HG02885 (cell line): ENCODE data around the gene UNCX.

ENCODE experiments used
- ATAC-seq: cut with Tn5 transposase; IDR thresholded peaks from one replicate; pipeline ENCODE4 v1.9.1; 2021; ENCODE audit warnings: mild to moderate bottlenecking; ENCODE audit not compliant: unreplicated experiment, poor library complexity

Gene UNCX

GRCh38 chr7:1230411-1231213 lies 2.1 kb upstream of the UNCX start:
- ATAC-seq = no peak

GRCh38 chr7:1231214-1232102 lies 1.2 kb upstream of the UNCX start:
- ATAC-seq = no peak

- ATAC-seq = no peak
These were observed 587 bp upstream of the UNCX start for GRCh38 chr7:1232103-1232466.

- no peak for ATAC-seq
These were observed 819 bp downstream of the UNCX start for GRCh38 chr7:1233333-1234048.

- ATAC-seq = no peak
These were observed 1.6 kb downstream of the UNCX start for GRCh38 chr7:1234049-1234880.

- ATAC-seq = no peak
These were observed 2.3 kb downstream of the UNCX start for GRCh38 chr7:1234881-1235500.

- ATAC-seq = no peak
These were observed 2.9 kb downstream of the UNCX start for GRCh38 chr7:1235501-1236131.

GRCh38 chr7:1236132-1236661 lies 3.5 kb downstream of the UNCX start:
- no peak for ATAC-seq

- ATAC-seq = no peak
These were observed 4.4 kb downstream of the UNCX start for GRCh38 chr7:1236831-1237701.

GRCh38 chr7:1237704-1238255 lies 5.1 kb downstream of the UNCX start:
- no peak for ATAC-seq

- no peak for ATAC-seq
These were observed 5.8 kb downstream of the UNCX start for GRCh38 chr7:1238450-1238882.

GRCh38 chr7:1238931-1239802 lies 6.5 kb downstream of the UNCX start:
- ATAC-seq = no peak

GRCh38 chr7:1239803-1240516 lies 7.3 kb downstream of the UNCX start:
- ATAC-seq = no peak

GRCh38 chr7:1240517-1241257 lies 8.0 kb downstream of the UNCX start:
- no peak for ATAC-seq

GRCh38 chr7:1241258-1241602 lies 8.6 kb downstream of the UNCX start:
- no peak for ATAC-seq
